ENCODE results near the gene NR6A1.

NR6A1 gene

GRCh38 chr9:124696101-124696500 is 75.0 kb downstream of the NR6A1 start:
- H3K4me1 Mint-ChIP-seq, result no peaks in the 10 kb centered on the region
- no peaks in the 10 kb centered on the region for H3K27me3 Mint-ChIP-seq
- H3K4me3 Mint-ChIP-seq, result no peak overlapping the region
- no peak for DNase-seq
- H3K27ac Mint-ChIP-seq, result no peak overlapping the region
- H3K9me3 Mint-ChIP-seq, result no peaks in the 10 kb centered on the region
- H3K36me3 Mint-ChIP-seq (ENCODE audit: low read depth), result no peaks in the 10 kb centered on the region
- ATAC-seq, result no peak

GRCh38 chr9:124695280-124695890 is 75.7 kb downstream of the NR6A1 start:
- DNase-seq (no peak), ATAC-seq (no peak)
- Mint-ChIP-seq H3K4me1 (no peaks in the 10 kb centered on the region), H3K4me3 (no peak overlapping the region), H3K27me3 (no peaks in the 10 kb centered on the region), H3K27ac (no peak overlapping the region), H3K36me3 (ENCODE audit: low read depth) (no peaks in the 10 kb centered on the region), H3K9me3 (no peaks in the 10 kb centered on the region)

GRCh38 chr9:124694414-124695279 is 76.5 kb downstream of the NR6A1 start:
- Mint-ChIP-seq H3K27me3 (no peaks in the 10 kb centered on the region), H3K4me1 (no peaks in the 10 kb centered on the region), H3K36me3 (ENCODE audit: low read depth) (no peaks in the 10 kb centered on the region), H3K9me3 (no peaks in the 10 kb centered on the region), H3K27ac (no peak overlapping the region), H3K4me3 (no peak overlapping the region)
- ATAC-seq (no peak), DNase-seq (no peak)

GRCh38 chr9:124693403-124693802 is 77.7 kb downstream of the NR6A1 start:
- ATAC-seq (no peak), DNase-seq (no peak)
- Mint-ChIP-seq H3K4me3 (no peak overlapping the region), H3K27ac (no peak overlapping the region), H3K4me1 (no peaks in the 10 kb centered on the region), H3K36me3 (ENCODE audit: low read depth) (no peaks in the 10 kb centered on the region), H3K27me3 (no peaks in the 10 kb centered on the region), H3K9me3 (no peaks in the 10 kb centered on the region)

- Mint-ChIP-seq H3K4me1 (no peaks in the 10 kb centered on the region), H3K9me3 (no peaks in the 10 kb centered on the region), H3K36me3 (ENCODE audit: low read depth) (no peaks in the 10 kb centered on the region), H3K4me3 (no peak overlapping the region), H3K27me3 (no peaks in the 10 kb centered on the region), H3K27ac (no peak overlapping the region)
- no peak for ATAC-seq
- no peak for DNase-seq
Observed at GRCh38 chr9:124688238-124688904, 82.7 kb downstream of the NR6A1 start.

GRCh38 chr9:124686918-124687317 is 84.2 kb downstream of the NR6A1 start:
- no peak for ATAC-seq

GRCh38 chr9:124685217-124685616 is 85.9 kb downstream of the NR6A1 start:
- no peak overlapping the region for H3K4me3 Mint-ChIP-seq
- ATAC-seq (no peak), DNase-seq (no peak)
- no peak overlapping the region for H3K27ac Mint-ChIP-seq
- H3K27me3 Mint-ChIP-seq, result no peaks in the 10 kb centered on the region
- H3K9me3 Mint-ChIP-seq, result no peaks in the 10 kb centered on the region
- H3K4me1 Mint-ChIP-seq, result no peaks in the 10 kb centered on the region
- no peaks in the 10 kb centered on the region for H3K36me3 Mint-ChIP-seq (ENCODE audit: low read depth)

More at GRCh38 chr9:124686918-124687317, 84.2 kb downstream of the NR6A1 start:
- no peak for DNase-seq
- Mint-ChIP-seq H3K27ac (no peak overlapping the region), H3K27me3 (no peaks in the 10 kb centered on the region), H3K9me3 (no peaks in the 10 kb centered on the region), H3K4me1 (no peaks in the 10 kb centered on the region), H3K4me3 (no peak overlapping the region), H3K36me3 (ENCODE audit: low read depth) (no peaks in the 10 kb centered on the region)

- Mint-ChIP-seq H3K4me3 (no peak overlapping the region), H3K27me3 (no peaks in the 10 kb centered on the region), H3K9me3 (no peaks in the 10 kb centered on the region), H3K27ac (no peak overlapping the region), H3K4me1 (no peaks in the 10 kb centered on the region), H3K36me3 (ENCODE audit: low read depth) (no peaks in the 10 kb centered on the region)
- DNase-seq, result no peak
- no peak for ATAC-seq
Observed at GRCh38 chr9:124684169-124684568, 86.9 kb downstream of the NR6A1 start.

- Mint-ChIP-seq H3K27ac (no peak overlapping the region), H3K9me3 (no peaks in the 10 kb centered on the region), H3K4me1 (no peaks in the 10 kb centered on the region), H3K4me3 (no peak overlapping the region), H3K36me3 (ENCODE audit: low read depth) (no peaks in the 10 kb centered on the region), H3K27me3 (no peaks in the 10 kb centered on the region)
- no peak for DNase-seq
- ATAC-seq, result no peak
Observed at GRCh38 chr9:124683043-124683442, 88.1 kb downstream of the NR6A1 start.

- no peaks in the 10 kb centered on the region for H3K36me3 Mint-ChIP-seq (ENCODE audit: low read depth)
- no peak overlapping the region for H3K4me3 Mint-ChIP-seq
- H3K4me1 Mint-ChIP-seq, result no peaks in the 10 kb centered on the region
- H3K27ac Mint-ChIP-seq, result no peak overlapping the region
- ATAC-seq (no peak), DNase-seq (no peak)
- H3K27me3 Mint-ChIP-seq, result no peaks in the 10 kb centered on the region
- no peaks in the 10 kb centered on the region for H3K9me3 Mint-ChIP-seq
Observed at GRCh38 chr9:124680714-124681390, 90.3 kb downstream of the NR6A1 start.

GRCh38 chr9:124680049-124680448 is 91.1 kb downstream of the NR6A1 start:
- no peaks in the 10 kb centered on the region for H3K9me3 Mint-ChIP-seq
- no peak for DNase-seq
- ATAC-seq, result no peak
- H3K27me3 Mint-ChIP-seq, result no peaks in the 10 kb centered on the region
- no peaks in the 10 kb centered on the region for H3K4me1 Mint-ChIP-seq
- no peak overlapping the region for H3K4me3 Mint-ChIP-seq
- no peak overlapping the region for H3K27ac Mint-ChIP-seq
- H3K36me3 Mint-ChIP-seq (ENCODE audit: low read depth), result no peaks in the 10 kb centered on the region

GRCh38 chr9:124676159-124676551 is 95.0 kb downstream of the NR6A1 start:
- Mint-ChIP-seq H3K4me1 (peaks cover 8% of the 10 kb centered on the region), H3K36me3 (ENCODE audit: low read depth) (no peaks in the 10 kb centered on the region), H3K27ac (no peak overlapping the region), H3K9me3 (peaks cover 4% of the 10 kb centered on the region), H3K4me3 (no peak overlapping the region), H3K27me3 (no peaks in the 10 kb centered on the region)
- ATAC-seq (no peak), DNase-seq (no peak)

- peaks cover 8% of the 10 kb centered on the region for H3K4me1 Mint-ChIP-seq
- H3K27ac Mint-ChIP-seq, result no peak overlapping the region
- DNase-seq, result no peak
- H3K36me3 Mint-ChIP-seq (ENCODE audit: low read depth), result no peaks in the 10 kb centered on the region
- H3K27me3 Mint-ChIP-seq, result no peaks in the 10 kb centered on the region
- peaks cover 4% of the 10 kb centered on the region for H3K9me3 Mint-ChIP-seq
- no peak overlapping the region for H3K4me3 Mint-ChIP-seq
- no peak for ATAC-seq
Observed at GRCh38 chr9:124675261-124676158, 95.6 kb downstream of the NR6A1 start.

GRCh38 chr9:124674651-124675050 is 96.5 kb downstream of the NR6A1 start:
- Mint-ChIP-seq H3K9me3 (peaks cover 4% of the 10 kb centered on the region), H3K4me3 (no peak overlapping the region), H3K36me3 (ENCODE audit: low read depth) (no peaks in the 10 kb centered on the region), H3K27me3 (no peaks in the 10 kb centered on the region), H3K4me1 (peaks cover 8% of the 10 kb centered on the region), H3K27ac (no peak overlapping the region)
- ATAC-seq (no peak), DNase-seq (no peak)
